ENCODE results near the gene AGBL1. TPM values are rescaled to one million over a fixed set of nuclear protein-coding genes. Genes with fewer than 3 reads are reported as not detected.

AGBL1 gene
- polyA plus RNA-seq, 2 of the 4 experiments (the other 2 are of a cell fraction): not detected

GRCh38 chr15:86850939-86851338, 771.3 kb downstream of the AGBL1 start:
- ATAC-seq (no peak), DNase-seq (ENCODE audit: low read depth in 1 of 2, low spot score in 1 of 2) (no peak), FAIRE-seq (no peak)
- no peaks in the 10 kb centered on the region for H3K4me1 ChIP-seq
- no peak overlapping the region for H3K27ac ChIP-seq
- no peak for TF ChIP-seq REST (IDR thresholded peaks at IDR 0.05)
- no peak for TF ChIP-seq RARB (CRISPR knock-in tag; IDR thresholded peaks at IDR 0.05)
- no peak for TF ChIP-seq MAFK (IDR thresholded peaks at IDR 0.05; ENCODE audit: partially characterized antibody)
- TF ChIP-seq CBX2 (IDR thresholded peaks at IDR 0.05; ENCODE audit: borderline replicate concordance, low read depth): no peak
- no peak for TF ChIP-seq HMGXB4 (CRISPR knock-in tag; IDR thresholded peaks at IDR 0.05; ENCODE audit: borderline replicate concordance)
- no peak for TF ChIP-seq ELK1 (IDR thresholded peaks at IDR 0.05; ENCODE audit: low read depth, low read length)
- TF ChIP-seq HOXA7 (CRISPR knock-in tag; IDR thresholded peaks at IDR 0.05): no peak
- no peak for TF ChIP-seq GATA3 (IDR thresholded peaks at IDR 0.05; ENCODE audit: borderline replicate concordance)
- no peak for TF ChIP-seq HDAC2 (IDR thresholded peaks at IDR 0.05)
- no peak for TF ChIP-seq CHD2 (IDR thresholded peaks at IDR 0.05; ENCODE audit: low read length, partially characterized antibody)
- no peak for TF ChIP-seq CBX8 (IDR thresholded peaks at IDR 0.05)
- TF ChIP-seq CTCF (IDR thresholded peaks at IDR 0.05): no peak
- no peak for TF ChIP-seq SMC3 (IDR thresholded peaks at IDR 0.05)
- no peak for TF ChIP-seq POLR2AphosphoS2 (conservative IDR thresholded peaks at IDR 0.05; ENCODE audit: low read length)
- no peak for TF ChIP-seq EHF (CRISPR knock-in tag; IDR thresholded peaks at IDR 0.05)
- no peak for TF ChIP-seq ESRRA (IDR thresholded peaks at IDR 0.05; ENCODE audit: borderline replicate concordance, low read length)
- no peak for TF ChIP-seq BHLHE40 (IDR thresholded peaks at IDR 0.05; ENCODE audit: low read depth, low read length)
- TF ChIP-seq HOXB13 (CRISPR knock-in tag; IDR thresholded peaks at IDR 0.05; ENCODE audit: low read depth): no peak
- no peak for TF ChIP-seq ZNF302 (CRISPR knock-in tag; IDR thresholded peaks at IDR 0.05)
- no peak for TF ChIP-seq TP53 (CRISPR knock-in tag; IDR thresholded peaks at IDR 0.05)
- ChIA-PET CTCF (interaction anchor here (1.1 kb wide), 1 partner anchor 10 kb away, joined by 3 read pairs; no protein-coding TSS in a partner anchor), POLR2A (no interaction called here)
- H3K9me3 ChIP-seq: no peaks in the 10 kb centered on the region
- no peak overlapping the region for H3K4me3 ChIP-seq
- H3K4me2 ChIP-seq: no peak overlapping the region
- 3% methylated on average over 1 of the region's 1 CpG for WGBS (ENCODE audit: missing lambda C conversion rate)

- TF ChIP-seq JUN (IDR thresholded peaks at IDR 0.05): no peak
- no peak for TF ChIP-seq MAX (IDR thresholded peaks at IDR 0.05)
- TF ChIP-seq HOXA7 (CRISPR knock-in tag; IDR thresholded peaks at IDR 0.05): no peak
- H3K4me1 ChIP-seq: no peaks in the 10 kb centered on the region
- 0% methylated on average over 2 of the region's 2 CpGs for WGBS (ENCODE audit: missing lambda C conversion rate)
- ATAC-seq (no peak), DNase-seq (ENCODE audit: low read depth in 1 of 2, low spot score in 1 of 2) (no peak), FAIRE-seq (no peak)
- H3K4me2 ChIP-seq: no peak overlapping the region
- CTCF ChIA-PET: no interaction called here
- no peaks in the 10 kb centered on the region for H3K9me3 ChIP-seq
- POLR2A ChIA-PET: no interaction called here
- no peak overlapping the region for H3K4me3 ChIP-seq
- H3K27ac ChIP-seq: no peak overlapping the region
These were observed 773.1 kb downstream of the AGBL1 start for GRCh38 chr15:86852741-86853140.

Data from A549 (cell line).